ENCODE data around the gene ADAMTS14. TPM values are rescaled to one million over a fixed set of nuclear protein-coding genes. Genes with fewer than 3 reads are reported as not detected.

Gene ADAMTS14
- total RNA-seq, 1 experiment from 2014 or later = 1.6 TPM

DNA sequence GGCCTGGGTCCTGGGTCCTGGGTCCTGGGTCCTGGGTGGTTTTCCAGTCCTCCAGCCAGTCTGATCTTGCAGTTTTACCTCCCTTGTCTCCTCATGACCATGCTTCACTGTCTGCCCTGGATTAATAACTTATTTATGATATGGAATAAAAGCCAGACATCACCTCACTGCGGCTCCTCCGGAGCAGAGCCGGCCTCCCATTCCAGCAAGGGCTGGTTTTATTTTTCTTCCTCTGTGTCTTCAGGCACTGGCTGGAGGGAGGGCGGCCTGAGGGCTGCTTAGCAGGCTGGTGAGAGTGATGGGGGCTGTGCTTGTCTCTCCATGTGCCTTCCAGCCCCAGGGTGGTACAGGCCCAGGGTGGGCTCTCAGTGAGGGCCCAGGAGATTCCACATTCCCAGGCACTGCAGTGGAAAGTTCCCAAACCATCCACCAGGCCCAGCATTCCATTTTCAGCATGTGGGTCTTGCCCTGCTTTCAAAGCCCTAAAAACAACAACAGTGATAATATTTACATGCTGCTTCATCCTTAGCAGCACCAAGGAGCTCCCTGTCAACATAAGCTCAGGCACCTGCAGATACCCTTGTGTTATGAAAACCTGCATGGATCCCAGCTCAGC, 12.6 kb downstream of the ADAMTS14 start:
- no peak overlapping the region for H2BK20ac ChIP-seq (ENCODE audit: low read depth, low read length, poor library complexity, severe bottlenecking)
- no peak overlapping the region for H3K27ac ChIP-seq (ENCODE audit: insufficient read length, low read depth, low read length)
- no peak overlapping the region for H2AFZ ChIP-seq (ENCODE audit: low read length)
- no peak overlapping the region for H3K4me2 ChIP-seq (ENCODE audit: insufficient read depth, insufficient read length, low read length)
- no peak overlapping the region for H4K8ac ChIP-seq (replicated peaks; ENCODE audit: insufficient read length, low read depth, low read length)
- no peak overlapping the region for H4K5ac ChIP-seq (ENCODE audit: insufficient read length, low read depth, low read length)
- H3K4me1 Mint-ChIP-seq = peaks cover 32 to 33% of the 10 kb centered on the region in 2 experiments
- H3T11ph ChIP-seq (ENCODE audit: low read length) = no peak overlapping the region
- peaks cover 6% of the 10 kb centered on the region in 2 experiments; a peak in 4 of 5 replicates for H3K9me3 Mint-ChIP-seq
- H3K79me1 ChIP-seq (ENCODE audit: insufficient read depth, low read depth, low read length, poor library complexity, severe bottlenecking) = no peaks in the 10 kb centered on the region
- H2BK12ac ChIP-seq (ENCODE audit: insufficient read length, low read depth, low read length) = no peak overlapping the region
- no peak overlapping the region for H2BK5ac ChIP-seq (ENCODE audit: insufficient read length, low read length)
- DNase-seq = no peak
- H3K27ac Mint-ChIP-seq = peak overlapping the region in 2 of 3 experiments; percentile 19 to 28; a peak in 3 of 7 replicates
- no peak overlapping the region for H2BK120ac ChIP-seq (ENCODE audit: low read depth, low read length, poor library complexity, severe bottlenecking)
- TF ChIP-seq, protein P1, sequence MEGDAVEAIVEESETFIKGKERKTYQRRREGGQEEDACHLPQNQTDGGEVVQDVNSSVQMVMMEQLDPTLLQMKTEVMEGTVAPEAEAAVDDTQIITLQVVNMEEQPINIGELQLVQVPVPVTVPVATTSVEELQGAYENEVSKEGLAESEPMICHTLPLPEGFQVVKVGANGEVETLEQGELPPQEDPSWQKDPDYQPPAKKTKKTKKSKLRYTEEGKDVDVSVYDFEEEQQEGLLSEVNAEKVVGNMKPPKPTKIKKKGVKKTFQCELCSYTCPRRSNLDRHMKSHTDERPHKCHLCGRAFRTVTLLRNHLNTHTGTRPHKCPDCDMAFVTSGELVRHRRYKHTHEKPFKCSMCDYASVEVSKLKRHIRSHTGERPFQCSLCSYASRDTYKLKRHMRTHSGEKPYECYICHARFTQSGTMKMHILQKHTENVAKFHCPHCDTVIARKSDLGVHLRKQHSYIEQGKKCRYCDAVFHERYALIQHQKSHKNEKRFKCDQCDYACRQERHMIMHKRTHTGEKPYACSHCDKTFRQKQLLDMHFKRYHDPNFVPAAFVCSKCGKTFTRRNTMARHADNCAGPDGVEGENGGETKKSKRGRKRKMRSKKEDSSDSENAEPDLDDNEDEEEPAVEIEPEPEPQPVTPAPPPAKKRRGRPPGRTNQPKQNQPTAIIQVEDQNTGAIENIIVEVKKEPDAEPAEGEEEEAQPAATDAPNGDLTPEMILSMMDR (conservative IDR thresholded peaks at IDR 0.05) = no peak; the same call in 2 of the 3 replicates
- H3K79me2 ChIP-seq (ENCODE audit: insufficient read depth, low read length) = no peaks in the 10 kb centered on the region
- H3K4me1 ChIP-seq (ENCODE audit: insufficient read depth, low read length) = no peaks in the 10 kb centered on the region
- no peak overlapping the region for H2AK5ac ChIP-seq (ENCODE audit: insufficient read length, low read length)
- no CpG with 5 or more reads among the region's 4 CpGs for WGBS (ENCODE audit: extremely low coverage, insufficient read length, low lambda C conversion rate)
- H3K27me3 ChIP-seq (ENCODE audit: insufficient read depth, low read length) = no peaks in the 10 kb centered on the region
- H3K23me2 ChIP-seq (ENCODE audit: insufficient read length, low read depth, low read length, poor library complexity, severe bottlenecking) = no peaks in the 10 kb centered on the region
- H4K20me1 ChIP-seq (ENCODE audit: control insufficient read depth, insufficient read depth, insufficient read length) = peaks cover 2% of the 10 kb centered on the region
- no peak overlapping the region for H4K91ac ChIP-seq (ENCODE audit: insufficient read length, low read depth, low read length)
- H3K9ac ChIP-seq (ENCODE audit: extremely low read depth, insufficient read length, low read length) = no peak overlapping the region
- H3K27me3 Mint-ChIP-seq (ENCODE audit: low read depth) = no peaks in the 10 kb centered on the region
- no peak overlapping the region for H3K56ac ChIP-seq (ENCODE audit: insufficient read length, low read depth, low read length)
- H2BK15ac ChIP-seq (ENCODE audit: low read depth, low read length) = no peak overlapping the region
- H3K4me3 Mint-ChIP-seq = no peak overlapping the region
- H3K18ac ChIP-seq (ENCODE audit: insufficient read length, low read depth, low read length) = peak overlapping the region; percentile 40
- H3K23ac ChIP-seq (ENCODE audit: insufficient read length, low read depth, low read length) = no peak overlapping the region
- no peak overlapping the region for H3K14ac ChIP-seq (ENCODE audit: insufficient read depth, low read length)
- H3K36me3 Mint-ChIP-seq (ENCODE audit: insufficient read depth in 1 of 3, low read depth in 3 of 3) = peaks cover 2 to 7% (median 4%) of the 10 kb centered on the region in 3 experiments; a peak in 2 of 7 replicates
- no peaks in the 10 kb centered on the region for H3K9me3 ChIP-seq (ENCODE audit: control insufficient read depth, low read depth, low read length)
- no peak overlapping the region for H3K4ac ChIP-seq (ENCODE audit: low read depth, low read length)
